ENCODE measurements around the gene TMEM212.
A peak's percentile ranks its signal among the peaks of the same experiment; 100 is the strongest.

Gene TMEM212

GRCh38 chr3:171802590-171802956 lies 40.6 kb upstream of the TMEM212 start:
- TF ChIP-seq CTCF (IDR thresholded peaks at IDR 0.05; ENCODE audit: control insufficient read depth, insufficient read depth, low read depth, low read length, missing control alignments), result no peak
- H3K4me3 ChIP-seq (ENCODE audit: control insufficient read depth, low read depth, low read length), result no peak overlapping the region
- no peak for DNase-seq (ENCODE audit: low read depth)

- TF ChIP-seq CTCF (IDR thresholded peaks at IDR 0.05; ENCODE audit: control insufficient read depth, insufficient read depth, low read depth, low read length, missing control alignments), result no peak
- H3K4me3 ChIP-seq (ENCODE audit: control insufficient read depth, low read depth, low read length), result no peak overlapping the region
- DNase-seq (ENCODE audit: low read depth), result no peak
These were observed 40.1 kb upstream of the TMEM212 start for GRCh38 chr3:171803044-171803443.

GRCh38 chr3:171804618-171805389 lies 38.3 kb upstream of the TMEM212 start:
- TF ChIP-seq CTCF (IDR thresholded peaks at IDR 0.05; ENCODE audit: control insufficient read depth, insufficient read depth, low read depth, low read length, missing control alignments), result no peak
- no peak overlapping the region for H3K4me3 ChIP-seq (ENCODE audit: control insufficient read depth, low read depth, low read length)
- no peak for DNase-seq (ENCODE audit: low read depth)

GRCh38 chr3:171805687-171806086 lies 37.5 kb upstream of the TMEM212 start:
- no peak for TF ChIP-seq CTCF (IDR thresholded peaks at IDR 0.05; ENCODE audit: control insufficient read depth, insufficient read depth, low read depth, low read length, missing control alignments)
- DNase-seq (ENCODE audit: low read depth), result no peak
- H3K4me3 ChIP-seq (ENCODE audit: control insufficient read depth, low read depth, low read length), result no peak overlapping the region

GRCh38 chr3:171806200-171807128 lies 36.7 kb upstream of the TMEM212 start:
- DNase-seq (ENCODE audit: low read depth), result peak; percentile 70
- no peak overlapping the region for H3K4me3 ChIP-seq (ENCODE audit: control insufficient read depth, low read depth, low read length)
- TF ChIP-seq CTCF (IDR thresholded peaks at IDR 0.05; ENCODE audit: control insufficient read depth, insufficient read depth, low read depth, low read length, missing control alignments), result no peak

GRCh38 chr3:171807129-171807675 lies 35.9 kb upstream of the TMEM212 start:
- no peak for TF ChIP-seq CTCF (IDR thresholded peaks at IDR 0.05; ENCODE audit: control insufficient read depth, insufficient read depth, low read depth, low read length, missing control alignments)
- H3K4me3 ChIP-seq (ENCODE audit: control insufficient read depth, low read depth, low read length), result no peak overlapping the region
- DNase-seq (ENCODE audit: low read depth), result no peak

Data from AG09309 (cell line).